HG02763 (cell line): ENCODE measurements around the gene TCHHL1.
A peak's percentile ranks its signal among the peaks of the same experiment; 100 is the strongest.

Experiments
- ATAC-seq: cut with Tn5 transposase; IDR thresholded peaks from one replicate; pipeline ENCODE4 v1.9.1; 2021; ENCODE audit warnings: mild to moderate bottlenecking, moderate library complexity; ENCODE audit not compliant: unreplicated experiment

The TCHHL1 gene

DNA sequence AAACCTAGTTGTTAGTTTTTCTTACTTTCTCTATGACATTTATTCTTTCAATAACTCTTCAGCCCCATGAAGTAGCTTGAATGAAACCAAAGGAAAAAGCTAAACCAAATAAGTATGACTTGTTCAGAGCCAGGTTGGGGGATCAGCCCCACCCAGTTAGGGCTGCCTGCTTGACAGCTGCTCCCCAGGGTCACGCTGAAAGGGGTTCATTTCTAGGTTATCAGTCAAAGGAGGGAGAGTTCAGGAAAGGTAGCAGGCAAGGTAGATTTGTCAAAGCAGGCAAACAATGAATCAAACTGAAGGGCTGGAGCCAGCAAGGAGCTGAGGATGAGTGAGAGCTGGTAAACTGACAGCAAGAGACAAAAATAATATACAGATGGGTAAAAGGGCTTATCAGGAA, 49.0 kb downstream of the TCHHL1 start:
- ATAC-seq, result no peak

DNA sequence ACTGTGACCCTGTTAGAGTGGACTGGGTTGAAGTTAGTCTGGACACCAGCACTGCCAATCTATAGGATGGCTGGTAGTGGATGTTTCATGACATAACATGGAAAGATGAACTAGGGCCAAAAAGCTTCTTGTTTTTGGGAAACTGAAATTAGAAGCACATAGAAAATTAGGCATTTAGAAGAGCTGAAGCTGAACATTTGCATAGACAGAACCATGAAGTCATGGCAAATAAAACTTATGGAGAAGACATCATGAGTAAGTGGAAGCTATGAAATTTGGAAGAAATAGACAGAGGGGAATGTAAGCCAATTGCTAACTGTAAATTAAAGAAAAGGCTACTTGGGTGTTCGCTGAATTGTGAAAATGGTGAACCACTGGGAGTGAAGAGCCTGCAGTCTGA, 49.4 kb downstream of the TCHHL1 start:
- ATAC-seq, result no peak

DNA sequence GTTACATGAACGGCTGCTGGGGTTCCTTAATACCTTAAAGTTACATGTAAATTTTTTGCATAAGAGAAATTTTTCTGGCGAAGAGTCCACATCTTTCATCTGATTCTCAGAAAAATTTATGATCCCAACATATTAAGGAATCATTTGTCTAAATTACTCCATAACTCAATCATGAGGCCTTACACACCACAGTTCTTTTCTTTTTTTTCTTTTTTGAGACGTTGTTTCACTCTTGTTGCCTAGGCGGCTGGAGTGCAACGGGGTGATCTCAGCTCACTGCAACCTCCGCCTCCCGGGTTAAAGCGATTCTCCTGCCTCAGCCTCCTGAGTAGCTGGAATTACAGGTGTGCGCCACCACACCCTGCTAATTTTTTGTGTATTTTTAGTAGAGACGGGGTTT, 50.0 kb downstream of the TCHHL1 start:
- no peak for ATAC-seq

DNA sequence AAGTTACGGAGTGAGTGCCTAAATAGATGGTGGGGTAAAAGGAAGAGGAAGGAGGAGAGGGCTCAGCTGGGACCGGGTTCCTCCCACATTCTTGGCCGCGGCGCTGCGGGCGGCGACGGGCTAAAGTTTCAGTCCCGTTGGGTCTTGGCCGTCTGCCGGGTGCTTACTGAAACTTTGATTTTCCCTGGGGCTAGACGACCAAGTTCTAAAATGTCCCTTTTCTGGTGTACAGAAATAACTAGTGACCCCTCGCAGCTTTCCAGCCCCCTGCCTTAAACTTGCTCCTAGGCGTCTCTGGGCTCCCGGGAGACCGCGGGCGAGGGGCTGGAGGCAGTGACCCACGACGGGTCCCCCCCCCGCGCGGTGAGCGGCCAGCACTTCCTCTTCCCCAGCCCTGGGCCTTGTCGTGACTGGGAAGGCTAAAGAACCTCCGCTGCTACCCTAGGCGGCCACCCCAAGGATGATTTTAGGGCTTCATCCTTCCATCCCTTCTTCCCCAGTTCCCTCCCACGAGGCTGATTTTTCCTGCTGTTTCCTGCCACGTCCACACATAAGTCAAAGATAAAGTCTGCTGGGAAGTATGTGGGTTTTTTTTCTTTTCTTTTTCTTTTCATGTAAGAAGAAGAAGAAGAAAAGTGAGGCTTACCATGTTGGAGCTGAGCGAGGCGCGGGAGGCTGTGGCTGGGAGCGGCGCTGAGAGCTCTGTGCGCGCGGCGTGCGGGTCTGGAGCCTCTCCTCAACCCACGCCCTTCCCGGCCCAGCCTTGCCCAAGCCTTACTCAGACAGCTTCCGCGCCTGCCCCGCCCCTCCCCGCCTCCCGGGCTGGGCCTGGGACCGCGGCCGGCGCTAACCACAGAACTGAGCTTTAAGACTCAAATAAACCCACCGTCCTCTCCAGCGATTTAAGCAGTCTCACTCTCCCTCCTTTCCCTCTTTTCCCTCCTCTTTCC, 52.3 kb downstream of the TCHHL1 start, which contains the start of gene S100A11:
S100A11 (minus strand) TSS at position 738 of the 950 bp plus-strand sequence; CDS start at position 649, 89 bp downstream.
- peak; percentile 45 for ATAC-seq

DNA sequence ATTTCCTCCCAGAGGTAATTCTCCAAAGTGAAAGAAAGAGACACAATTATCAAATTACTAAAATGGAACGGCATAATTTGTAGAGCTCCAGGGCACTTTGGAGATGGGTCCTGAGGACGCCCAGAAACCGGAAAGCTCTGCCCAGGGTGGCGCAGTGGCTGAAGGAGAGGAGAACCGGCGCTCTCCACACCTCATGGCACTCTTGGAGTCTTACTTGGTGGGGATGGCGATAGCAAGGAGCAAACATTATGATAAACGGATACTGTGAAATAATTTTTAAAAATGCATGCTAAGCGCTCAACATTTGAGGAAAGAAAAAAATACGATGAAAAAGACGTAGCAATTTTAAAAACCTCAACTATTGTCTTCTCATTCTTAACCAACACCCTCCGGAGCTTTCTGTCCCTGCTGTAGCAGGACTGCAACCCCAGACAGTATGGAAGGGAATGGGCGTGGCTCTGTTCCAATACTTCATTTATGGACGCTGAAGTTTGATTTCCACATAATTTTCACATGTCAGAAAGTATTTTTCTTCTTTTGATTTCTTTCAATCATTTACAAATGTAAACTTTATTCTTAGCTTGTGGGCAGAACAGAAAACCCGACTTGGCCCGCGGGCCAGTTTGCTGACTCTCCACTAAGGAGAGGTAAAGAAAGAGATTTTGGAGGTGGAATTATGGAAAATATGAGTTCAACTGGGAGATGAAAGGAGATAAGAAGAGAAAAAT, 53.2 kb downstream of the TCHHL1 start:
- ATAC-seq, result no peak

DNA sequence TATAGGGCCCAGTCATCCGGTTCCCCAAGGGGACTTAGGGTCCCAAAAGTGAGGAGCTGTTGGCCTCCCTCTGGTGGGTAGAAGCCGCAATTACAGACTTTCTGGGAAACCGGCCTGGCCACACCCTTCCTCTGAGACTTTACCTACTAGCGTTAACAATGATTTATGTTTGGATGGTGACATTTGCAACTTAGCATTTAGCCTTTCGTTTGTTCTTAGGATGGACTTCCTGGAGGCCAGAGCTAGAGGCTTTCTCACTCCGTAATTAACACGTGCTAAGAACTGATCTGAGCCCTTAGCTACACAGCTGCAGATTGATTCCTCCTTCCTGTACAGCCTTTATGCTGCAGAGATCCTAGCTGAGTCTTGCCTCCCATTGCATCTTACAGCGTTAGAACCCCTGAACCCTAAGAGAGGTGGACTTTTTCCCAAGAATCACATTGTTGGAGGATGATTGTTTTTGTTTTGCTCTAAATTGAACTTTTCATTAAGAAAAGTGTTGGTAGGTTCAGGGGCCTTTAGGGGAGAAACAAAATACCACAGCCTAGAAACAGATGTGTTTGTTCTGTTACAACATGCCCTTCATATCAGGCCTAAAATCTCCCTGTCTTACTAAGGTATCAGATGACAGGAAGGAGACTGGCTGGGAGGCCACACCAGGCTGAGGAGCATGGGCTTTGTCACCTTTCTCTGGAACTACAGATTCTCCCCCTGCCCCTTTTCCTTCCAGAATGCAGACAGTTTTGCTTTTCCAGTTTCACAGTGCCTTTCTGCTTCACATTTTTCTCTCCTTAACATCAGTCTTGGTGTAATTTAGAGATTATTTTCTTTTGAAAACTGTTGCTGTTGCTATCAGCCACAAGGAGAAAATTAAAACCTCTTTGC, 54.0 kb downstream of the TCHHL1 start:
- ATAC-seq, result no peak

DNA sequence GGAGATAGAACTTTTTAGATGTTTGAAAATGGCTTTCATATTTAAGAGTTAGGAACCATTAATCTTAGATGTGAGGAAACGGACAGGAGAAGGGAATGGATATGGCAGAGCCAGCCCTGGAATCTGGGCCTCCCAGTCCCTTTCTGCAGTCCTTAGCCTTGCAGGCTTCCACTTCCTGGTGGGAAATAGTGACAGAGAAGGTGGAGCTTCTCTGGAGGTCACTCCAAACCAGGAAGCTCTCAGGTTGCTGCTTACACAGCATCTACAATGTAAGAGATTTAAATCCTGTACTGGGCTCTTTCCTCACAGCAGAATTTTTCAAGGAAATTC, 54.6 kb downstream of the TCHHL1 start:
- ATAC-seq, result no peak
